Right ventricle myocardium inferior (tissue), 1 donor: ENCODE data around the gene ZNF101. TPM values are rescaled to one million over a fixed set of nuclear protein-coding genes. Genes with fewer than 3 reads are reported as not detected.
"Not testable (repeated sequence)": the region's sequence is repeated elsewhere in the genome, so short reads cannot be mapped to it uniquely, and the experiment has no call there.

Experiments
- ATAC-seq: fragments of 200-7000 bp; cut with Tn5 transposase; one replicate; pipeline ENCODE4 v1.9.1; 2020; ENCODE audit warnings: mild to moderate bottlenecking, moderate library complexity
- DNase-seq: peaks from one replicate; pipeline ENCODE4 v3.0.0; 2021; ENCODE audit errors: missing footprints
- intact Hi-C: fragments of 100-400 bp; cut with DNase I; formaldehyde crosslinking; loops from one replicate; pipeline ENCODE4 v1.11.0; 2022
- total RNA-seq: library from RNA; stranded (reverse); fragmentation: NEBNext Ultra II Directional; extraction: Animal tissue kit (Norgen Biotek cat#: 25700); gene quantifications from one replicate; pipeline ENCODE4 v1.2.1, GENCODE V29; 2021
- donor health status: DM: no; HTN: yes; CAD: no; lungs with severe emphysema.

ZNF101 gene
- total RNA-seq, 1 donor from 2014 or later: 2.7 TPM

DNA sequence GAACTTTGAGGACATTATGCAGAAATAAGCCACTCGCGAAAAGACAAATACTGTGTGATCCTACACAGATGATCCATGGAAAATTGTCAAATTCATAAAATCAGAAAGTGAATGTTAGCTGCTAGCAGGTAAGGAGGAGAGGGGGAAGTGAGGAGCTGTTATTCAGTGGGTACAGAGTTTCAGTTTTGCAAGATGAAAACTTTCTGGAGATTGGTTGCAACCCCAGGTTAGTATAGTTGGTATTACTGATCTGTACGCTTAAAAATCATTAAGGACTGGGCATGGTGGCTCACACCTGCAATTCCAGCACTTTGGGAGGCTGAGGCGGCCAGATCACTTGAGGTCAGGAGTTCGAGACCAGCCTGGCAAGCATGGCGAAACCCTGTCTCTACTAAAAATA, 17.9 kb downstream of the ZNF101 start:
- intact Hi-C loops: no loop called here
- ATAC-seq (no peak), DNase-seq (no peak)

DNA sequence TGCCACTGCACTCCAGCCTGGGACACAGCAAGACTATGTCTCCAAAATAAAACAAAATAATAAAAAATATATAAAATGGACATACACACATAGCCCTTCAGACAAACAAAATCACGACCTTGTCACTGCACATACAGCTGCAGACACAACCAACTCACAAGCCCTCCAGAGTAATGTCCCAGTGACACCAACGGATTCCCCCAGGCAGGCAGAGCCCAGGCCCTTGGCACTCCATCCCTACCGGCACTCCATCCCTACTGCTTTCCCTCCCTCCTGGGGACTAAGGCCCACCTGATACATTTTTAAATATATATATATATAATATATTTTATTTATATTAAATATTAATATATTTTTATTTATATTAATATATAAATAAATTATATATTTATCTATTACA, 18.5 kb downstream of the ZNF101 start:
- intact Hi-C loops: no loop called here
- DNase-seq: no peak

DNA sequence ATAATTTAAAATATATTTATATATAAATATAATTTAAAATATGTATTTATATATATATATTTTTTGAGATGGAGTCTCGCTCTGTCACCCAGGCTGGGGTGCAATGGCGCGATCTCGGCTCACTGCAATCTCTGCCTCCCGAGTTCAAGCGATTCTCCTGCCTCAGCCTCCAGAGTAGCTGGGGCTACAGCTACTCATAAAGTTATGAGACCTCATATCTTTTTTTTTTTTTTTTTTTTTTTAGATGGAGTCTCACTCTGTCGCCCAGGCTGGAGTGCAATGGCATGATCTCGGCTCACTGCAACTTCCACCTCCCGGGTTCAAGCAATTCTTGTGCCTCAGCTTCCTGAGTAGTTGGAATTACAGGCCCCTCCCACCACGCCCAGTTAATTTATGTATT, 20.4 kb downstream of the ZNF101 start:
- ATAC-seq, DNase-seq, intact Hi-C loops: not testable (repeated sequence)

More for the DNA sequence above, 18.5 kb downstream of the ZNF101 start:
- no peak for ATAC-seq

DNA sequence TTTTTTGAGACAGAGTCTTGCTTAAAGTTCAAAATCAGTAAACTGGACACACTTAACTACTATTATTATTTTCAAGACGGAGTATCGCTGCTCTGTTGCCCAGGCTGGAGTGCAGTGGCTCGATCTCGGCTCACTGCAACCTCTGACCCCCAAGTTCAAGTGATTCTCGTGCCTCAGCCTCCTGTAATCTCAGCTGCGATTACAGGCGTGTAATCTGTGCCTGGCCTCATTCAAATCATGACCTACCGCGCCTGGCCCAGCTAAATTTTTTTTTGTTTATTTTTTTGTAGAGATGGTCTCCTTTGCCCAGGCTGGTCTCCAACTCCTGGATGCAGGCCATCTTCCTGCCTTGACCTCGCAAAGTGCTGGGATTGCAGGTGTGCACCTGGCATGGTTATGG, 23.0 kb downstream of the ZNF101 start:
- ATAC-seq (no peak), DNase-seq (no peak)
- intact Hi-C loops: no loop called here

DNA sequence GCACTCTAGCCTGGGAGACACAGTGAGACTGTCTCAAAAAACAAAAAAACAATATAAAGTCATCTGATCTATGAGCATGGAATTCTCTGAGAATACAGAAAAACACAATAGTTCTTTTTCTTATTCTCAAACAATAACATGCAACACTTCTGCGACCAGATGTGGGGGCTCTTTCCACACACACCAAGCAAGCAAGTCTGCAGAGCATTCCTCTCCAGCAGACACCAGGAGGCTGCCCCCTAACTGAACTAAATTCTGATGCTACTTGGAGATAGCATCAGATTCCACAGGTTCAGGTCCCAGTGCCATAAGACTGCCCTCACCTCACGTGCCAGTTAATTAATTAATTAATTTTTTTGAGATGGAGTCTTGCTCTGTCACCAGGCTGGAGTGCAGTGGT, 27.7 kb downstream of the ZNF101 start:
- intact Hi-C loops: no loop called here
- DNase-seq: no peak
- ATAC-seq: no peak

DNA sequence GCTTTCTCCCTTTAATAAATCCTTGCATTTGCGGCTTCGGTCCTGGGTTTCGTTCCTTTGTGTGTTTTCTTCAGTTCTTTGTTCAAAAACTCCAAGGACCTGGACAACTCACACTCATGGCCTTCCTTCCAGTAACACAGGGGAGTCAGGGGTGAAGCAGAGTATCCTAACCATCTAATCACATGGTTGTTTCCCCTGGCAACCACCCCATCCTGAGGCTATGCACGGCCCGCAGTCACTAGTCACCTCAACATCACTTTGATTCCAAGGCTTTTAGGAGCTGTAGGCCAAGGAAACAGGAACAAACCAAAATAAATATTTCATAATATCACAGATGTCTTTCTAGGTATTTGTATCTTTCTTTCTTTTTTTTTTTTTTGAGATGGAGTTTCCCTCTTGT, 28.9 kb downstream of the ZNF101 start:
- DNase-seq (no peak), ATAC-seq (no peak)
- intact Hi-C loops: no loop called here

DNA sequence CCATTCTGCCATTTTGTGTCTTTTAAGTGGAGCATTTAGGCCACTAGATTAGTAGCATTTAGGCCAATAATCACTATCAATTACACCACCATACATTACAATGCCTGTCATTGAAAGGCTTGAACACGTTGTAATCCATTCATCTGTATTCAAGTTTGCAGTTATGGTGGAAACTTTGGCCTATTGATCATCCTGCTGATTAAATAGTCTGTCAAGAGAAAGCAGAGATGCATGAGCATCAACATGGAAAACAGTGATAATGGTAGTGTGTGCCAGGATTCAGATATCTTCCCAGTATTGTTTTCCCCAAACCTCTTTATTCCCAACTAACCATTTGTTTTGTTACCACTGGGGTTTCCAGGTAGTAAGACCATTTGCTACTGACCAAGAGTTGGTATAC, 31.9 kb downstream of the ZNF101 start:
- intact Hi-C loops, DNase-seq, ATAC-seq: not testable (repeated sequence)

DNA sequence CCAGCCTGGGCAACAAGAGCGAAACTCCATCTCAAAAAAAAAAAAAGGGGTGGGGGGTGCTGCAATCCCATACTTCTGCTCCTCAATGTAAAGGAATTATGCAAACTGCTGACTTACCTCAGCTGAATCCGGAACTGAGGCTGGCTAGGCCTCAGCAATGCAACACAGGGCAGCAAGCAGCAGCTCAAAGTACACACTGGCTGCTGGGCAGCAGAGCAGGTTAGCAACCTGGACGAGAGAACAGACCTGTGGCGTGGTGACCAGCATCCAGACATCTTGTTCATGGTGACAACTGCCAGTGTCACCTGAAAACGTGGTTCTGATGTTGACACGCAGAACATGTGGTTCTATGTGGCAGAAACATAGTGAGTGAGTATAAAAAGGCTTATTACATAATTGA, 36.2 kb downstream of the ZNF101 start:
- ATAC-seq (no peak), DNase-seq (no peak)
- intact Hi-C loops: no loop called here

DNA sequence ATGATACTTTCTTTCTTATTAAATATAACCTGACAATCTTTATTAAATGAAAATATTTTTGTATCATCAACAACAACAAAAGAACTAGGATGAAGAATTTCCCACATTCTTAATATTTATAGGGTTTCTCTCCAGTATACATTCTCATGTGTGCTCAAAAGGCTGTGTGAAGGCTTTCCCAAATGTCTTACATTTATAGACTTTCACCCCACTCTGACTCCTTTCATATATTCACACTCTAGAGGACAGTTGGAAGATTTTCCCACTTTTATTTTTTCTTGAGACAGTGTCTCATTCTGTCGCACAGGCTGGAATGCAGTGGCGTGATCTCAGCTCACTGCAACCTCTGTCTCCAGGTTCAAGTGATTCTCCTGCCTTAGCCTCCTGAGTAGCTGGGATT, 41.9 kb downstream of the ZNF101 start:
- intact Hi-C loops: no loop called here
- no peak for ATAC-seq
- DNase-seq: no peak

DNA sequence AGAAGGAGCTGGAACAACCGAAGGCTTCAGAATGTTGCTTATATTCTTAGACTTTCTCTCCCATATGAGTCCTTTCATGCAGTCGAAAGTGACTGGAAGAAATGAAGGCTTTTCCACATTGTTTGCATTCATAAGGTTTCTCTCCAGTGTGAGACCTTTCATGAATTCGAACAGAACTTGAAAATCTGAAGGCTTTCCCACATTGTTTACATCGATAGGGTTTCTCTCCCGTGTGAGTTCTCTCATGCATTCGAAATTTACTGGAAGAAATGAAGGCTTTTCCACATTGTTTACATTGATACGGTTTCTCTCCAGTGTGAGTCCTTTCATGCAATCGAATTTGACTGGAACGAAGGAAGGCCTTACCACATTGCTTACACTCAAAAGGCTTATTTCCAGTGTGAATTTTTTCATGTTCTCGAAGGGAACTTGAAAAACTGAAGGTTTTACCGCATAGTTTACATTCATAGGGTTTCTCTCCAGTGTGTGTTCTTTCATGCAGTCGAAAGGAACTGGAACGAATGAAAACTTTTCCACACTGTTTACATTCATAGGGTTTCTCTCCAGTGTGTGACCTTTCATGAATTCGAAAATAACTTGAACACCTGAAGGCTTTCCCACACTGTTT, 42.8 kb downstream of the ZNF101 start:
- intact Hi-C loops: no loop called here
- DNase-seq (no peak), ATAC-seq (no peak)

DNA sequence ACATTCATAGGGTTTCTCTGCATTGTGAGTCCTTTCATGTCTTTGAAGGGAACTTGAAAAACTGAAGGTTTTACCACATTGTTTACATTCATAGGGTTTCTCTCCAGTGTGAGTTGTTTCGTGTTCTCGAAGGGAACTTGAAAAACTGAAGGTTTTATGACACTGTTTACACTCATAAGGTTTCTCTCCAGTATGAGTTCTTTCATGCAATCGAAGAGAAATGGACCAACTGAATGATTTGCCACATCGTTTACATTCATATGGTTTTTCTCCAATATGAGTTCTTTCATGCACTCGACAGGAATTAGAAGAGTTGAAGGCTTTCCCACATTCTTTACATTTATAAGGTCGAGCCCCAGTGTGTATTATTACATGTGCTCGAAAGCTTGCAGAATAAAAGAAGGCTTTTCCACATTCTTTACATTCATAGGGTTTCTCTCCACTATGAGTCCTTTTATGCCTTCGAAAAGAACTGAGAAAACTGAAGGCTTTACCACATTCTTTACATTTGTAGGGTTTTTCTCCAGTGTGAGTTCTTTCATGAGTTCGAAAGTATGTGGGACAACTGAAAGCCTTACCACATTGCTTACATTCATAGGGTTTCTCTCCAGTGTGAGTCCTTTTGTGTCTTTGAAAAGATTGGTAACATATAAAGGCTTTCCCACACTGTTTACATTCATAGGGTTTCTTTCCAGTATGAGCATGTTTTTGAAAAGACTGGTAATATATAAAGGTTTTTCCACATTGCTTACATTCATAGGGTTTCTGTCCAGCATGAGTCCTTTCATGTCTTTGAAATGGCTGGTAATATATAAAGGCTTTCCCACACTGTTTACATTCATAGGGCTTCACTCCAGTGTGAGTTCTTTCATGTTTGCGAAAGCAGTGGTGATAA, 43.5 kb downstream of the ZNF101 start:
- intact Hi-C loops: no loop called here
- no peak for ATAC-seq
- DNase-seq: no peak

DNA sequence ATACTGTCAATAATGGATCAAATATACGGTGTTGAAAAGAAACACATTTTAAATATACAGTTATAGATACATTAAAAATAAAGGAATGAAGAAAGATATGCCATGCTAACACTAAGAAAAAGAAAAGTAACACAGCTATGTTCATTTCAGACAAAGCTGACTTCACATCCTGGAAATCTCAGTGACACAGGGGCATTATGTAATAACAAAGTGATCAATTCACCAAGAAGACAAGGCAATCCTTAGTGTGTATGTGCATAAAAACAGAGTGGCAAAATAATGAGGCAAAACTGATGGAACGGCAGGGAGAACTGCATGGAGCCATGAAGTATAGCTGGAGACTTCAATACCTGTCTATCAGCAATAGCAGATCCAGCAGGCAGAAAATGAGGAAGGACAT, 51.2 kb downstream of the ZNF101 start:
- DNase-seq: no peak
- ATAC-seq: no peak
- intact Hi-C loops: no loop called here

DNA sequence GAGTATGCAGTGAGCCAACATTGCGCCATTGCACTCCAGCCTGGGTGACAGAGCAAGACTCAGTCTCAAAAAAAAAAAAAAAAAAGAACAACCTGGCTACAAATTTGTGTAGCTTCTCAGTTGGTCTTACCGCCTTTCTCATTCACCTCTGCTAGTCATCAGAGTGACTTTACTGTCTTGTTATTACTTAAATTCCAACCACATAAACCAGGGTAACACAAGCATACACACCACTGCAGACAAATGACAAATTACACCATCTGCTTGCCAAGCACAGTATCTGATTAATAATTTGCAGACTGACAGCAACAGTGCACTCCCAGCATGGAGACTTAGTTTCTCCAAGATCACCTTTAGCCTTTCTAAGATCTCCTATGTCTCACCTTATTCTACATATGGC, 53.3 kb downstream of the ZNF101 start:
- ATAC-seq (no peak), DNase-seq (no peak)
- intact Hi-C loops: no loop called here

DNA sequence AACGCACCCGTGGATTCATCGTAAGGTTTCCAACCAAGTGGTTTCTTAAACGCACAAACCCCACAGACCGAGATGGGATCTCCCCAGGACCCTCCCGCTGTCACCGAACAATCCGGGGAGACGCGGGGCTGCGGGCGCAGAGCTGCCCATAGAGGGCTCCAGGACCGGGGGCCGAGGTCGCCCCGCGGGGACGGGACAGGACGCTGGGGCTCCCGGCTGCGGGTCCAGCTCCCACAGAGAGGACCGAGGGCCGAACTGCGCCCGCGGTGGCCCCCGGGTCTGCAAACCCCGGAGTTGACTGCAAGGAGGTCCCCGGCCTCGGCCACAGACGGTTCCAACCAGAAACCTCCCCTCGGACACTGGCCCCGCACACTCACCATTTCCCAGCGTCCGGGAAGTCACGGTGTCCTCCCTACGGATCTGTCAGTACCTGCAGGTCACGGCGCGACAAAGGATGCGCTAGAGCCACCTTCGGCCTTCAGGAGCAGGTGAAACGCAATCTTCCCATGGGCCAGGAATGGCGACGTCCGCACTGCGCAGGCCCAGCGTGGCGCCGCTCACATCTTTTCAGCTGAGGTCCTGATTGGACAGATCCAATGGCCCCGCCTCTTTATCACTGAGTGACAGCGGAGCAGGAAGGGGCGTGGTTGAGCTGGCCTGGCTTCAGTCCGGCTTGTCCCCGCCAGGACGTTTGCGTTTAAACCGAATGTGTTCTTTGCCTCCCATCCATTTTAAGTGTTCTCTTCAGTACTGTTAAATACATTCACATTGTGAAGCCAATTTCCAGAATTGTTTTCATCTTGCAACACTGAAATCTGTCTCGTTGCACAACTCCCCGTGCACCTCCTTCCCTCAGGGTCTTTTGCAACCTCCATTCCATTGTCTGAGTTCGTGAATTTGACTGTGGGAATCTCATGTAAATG, 64.2 kb downstream of the ZNF101 start, which contains the start of gene ZNF14:
Gene ZNF14, minus strand, starts transcription at position 534 of the 923 bp plus-strand sequence. Its CDS starts 154 bp downstream, at position 380.
- intact Hi-C loops: loop anchor here (2.0 kb wide), 1 partner anchor 64 kb away; the partner anchor contains the start of gene ZNF101
- ATAC-seq (peak; percentile 100), DNase-seq (peak; percentile 95)

Other genes starting within 250 kb of the ZNF101 start
- gene TSSK6, start 153.3 kb upstream of the ZNF101 start, total RNA-seq: 0.32 TPM
- 1,344 TPM for gene NDUFA13, start 152.6 kb upstream of the ZNF101 start, total RNA-seq
- gene YJEFN3, start 139.9 kb upstream of the ZNF101 start, total RNA-seq: 6.5 TPM
- 0.30 TPM for gene CILP2, start 130.6 kb upstream of the ZNF101 start, total RNA-seq
- gene PBX4, start 50.2 kb upstream of the ZNF101 start, total RNA-seq: not detected
- 0.57 TPM for gene LPAR2, start 40.6 kb upstream of the ZNF101 start, total RNA-seq
- gene GMIP, start 25.2 kb upstream of the ZNF101 start, total RNA-seq: 4.5 TPM
- 20.1 TPM for gene ATP13A1, start 5.2 kb upstream of the ZNF101 start, total RNA-seq
- gene ZNF14, start 64.3 kb downstream of the ZNF101 start, total RNA-seq: 3.6 TPM
- 9.8 TPM for gene ZNF506, start 152.9 kb downstream of the ZNF101 start, total RNA-seq
- 11.3 TPM for gene ZNF253, start 197.0 kb downstream of the ZNF101 start, total RNA-seq
- gene ZNF93, start 232.1 kb downstream of the ZNF101 start, total RNA-seq: 1.7 TPM